GM23248 (cell line): Measurements from ENCODE around the gene ALX4.

ENCODE experiments used
- EZH2 ChIP-seq: fragments of 200-600 bp; sonication (generic); IDR thresholded peaks from 2 replicates; pipeline ENCODE4 v1.6.1; 2018; ENCODE audit warnings: antibody characterized with exemption, mild to moderate bottlenecking; ENCODE audit not compliant: insufficient read depth, poor library complexity, severe bottlenecking
- EZH2phosphoT487 ChIP-seq: fragments of 200-600 bp; sonication (generic); IDR thresholded peaks from 2 replicates; pipeline ENCODE4 v1.6.1; 2018; ENCODE audit warnings: antibody characterized with exemption, moderate library complexity, mild to moderate bottlenecking, low read depth; ENCODE audit not compliant: insufficient read depth

DNA sequence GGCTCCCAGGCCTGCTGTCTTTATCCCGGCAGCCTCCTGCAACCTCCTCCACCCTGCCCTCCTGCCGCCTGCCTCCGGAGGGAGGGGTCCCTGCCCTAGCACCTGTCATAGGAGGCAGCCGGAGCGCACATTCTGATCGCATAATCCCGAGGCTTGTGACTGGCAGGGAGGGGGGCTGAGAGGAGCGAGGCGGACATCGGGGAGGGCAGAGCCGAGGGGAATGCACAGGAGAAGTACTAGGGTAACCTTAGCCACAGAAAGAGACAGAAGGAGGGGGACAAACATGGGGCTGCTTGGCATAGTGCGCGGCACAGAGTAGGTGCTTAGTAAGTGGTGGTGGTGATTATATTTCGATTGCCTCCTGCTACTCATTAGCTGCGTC, 9.2 kb upstream of the ALX4 start:
- TF ChIP-seq EZH2phosphoT487 (no peak), EZH2 (no peak)
